ENCODE measurements around the gene TRMT2A. TPM values are rescaled to one million over a fixed set of nuclear protein-coding genes. Genes with fewer than 3 reads are reported as not detected.

The TRMT2A gene
- total RNA-seq, 1 donor from 2014 or later = 161 TPM

DNA sequence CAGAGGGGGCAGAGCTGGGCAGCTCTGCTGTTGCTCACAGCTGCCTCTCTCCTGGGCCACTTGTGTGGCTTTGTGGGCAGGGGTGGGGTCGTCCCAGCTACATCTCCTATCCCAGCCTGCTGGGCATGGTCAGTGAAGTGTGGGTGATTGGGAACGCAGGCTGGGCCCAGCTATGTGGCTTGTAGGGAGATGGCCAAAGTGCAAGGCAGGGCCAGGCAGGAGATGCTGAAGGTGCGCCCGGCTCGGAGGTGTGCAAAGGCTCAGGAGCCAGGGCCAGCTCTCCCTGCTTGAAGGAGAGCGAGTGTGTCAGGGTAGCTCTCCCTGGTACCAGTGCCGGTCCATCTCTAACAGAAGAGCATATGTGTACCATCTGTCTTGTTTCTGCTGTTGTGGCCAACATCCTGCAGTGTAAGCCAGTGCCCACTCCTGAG lies 9.5 kb downstream of the TRMT2A start:
- Histone ChIP-seq H3K4me1 (no peaks in the 10 kb centered on the region), H3K27ac (no peak overlapping the region), H3K4me3 (no peak overlapping the region), H3K27me3 (no peaks in the 10 kb centered on the region), H3K9me3 (no peaks in the 10 kb centered on the region), H3K36me3 (peaks cover 74 to 78% of the 10 kb centered on the region in 2 donors)
- TF ChIP-seq, protein P1, sequence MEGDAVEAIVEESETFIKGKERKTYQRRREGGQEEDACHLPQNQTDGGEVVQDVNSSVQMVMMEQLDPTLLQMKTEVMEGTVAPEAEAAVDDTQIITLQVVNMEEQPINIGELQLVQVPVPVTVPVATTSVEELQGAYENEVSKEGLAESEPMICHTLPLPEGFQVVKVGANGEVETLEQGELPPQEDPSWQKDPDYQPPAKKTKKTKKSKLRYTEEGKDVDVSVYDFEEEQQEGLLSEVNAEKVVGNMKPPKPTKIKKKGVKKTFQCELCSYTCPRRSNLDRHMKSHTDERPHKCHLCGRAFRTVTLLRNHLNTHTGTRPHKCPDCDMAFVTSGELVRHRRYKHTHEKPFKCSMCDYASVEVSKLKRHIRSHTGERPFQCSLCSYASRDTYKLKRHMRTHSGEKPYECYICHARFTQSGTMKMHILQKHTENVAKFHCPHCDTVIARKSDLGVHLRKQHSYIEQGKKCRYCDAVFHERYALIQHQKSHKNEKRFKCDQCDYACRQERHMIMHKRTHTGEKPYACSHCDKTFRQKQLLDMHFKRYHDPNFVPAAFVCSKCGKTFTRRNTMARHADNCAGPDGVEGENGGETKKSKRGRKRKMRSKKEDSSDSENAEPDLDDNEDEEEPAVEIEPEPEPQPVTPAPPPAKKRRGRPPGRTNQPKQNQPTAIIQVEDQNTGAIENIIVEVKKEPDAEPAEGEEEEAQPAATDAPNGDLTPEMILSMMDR (IDR thresholded peaks at IDR 0.05) = no peak
- intact Hi-C loops (cut with DNase I) = no loop called here
- no peak for DNase-seq (ENCODE audit: low spot score in 2 of 2)

DNA sequence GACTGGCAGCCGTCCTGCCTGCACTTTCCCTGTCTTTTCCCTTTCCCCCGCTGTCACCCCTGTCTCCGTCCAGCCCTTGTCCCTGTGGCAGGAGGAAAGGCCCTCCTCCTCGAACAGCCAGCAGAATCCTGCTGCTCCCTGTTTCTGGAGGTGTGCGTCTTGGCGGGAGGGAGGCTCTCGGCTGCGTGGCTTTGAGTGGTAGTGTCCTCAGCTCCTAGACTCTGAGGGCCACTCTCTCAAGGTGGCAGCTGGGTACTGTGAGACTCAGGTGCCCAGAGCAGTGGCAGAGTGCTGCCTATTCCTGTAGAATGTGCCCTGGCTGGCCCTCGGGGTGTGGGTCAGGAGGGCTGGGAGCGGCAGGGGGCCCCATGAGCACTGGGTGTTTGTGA lies 10.2 kb downstream of the TRMT2A start:
- no peak for DNase-seq (ENCODE audit: low spot score in 2 of 2)
- TF ChIP-seq, protein P1 (IDR thresholded peaks at IDR 0.05) = no peak
- Histone ChIP-seq H3K9me3 (no peaks in the 10 kb centered on the region), H3K4me3 (no peak overlapping the region), H3K27me3 (no peaks in the 10 kb centered on the region), H3K27ac (no peak overlapping the region), H3K4me1 (no peaks in the 10 kb centered on the region), H3K36me3 (peaks cover 71 to 78% of the 10 kb centered on the region in 2 donors)
- intact Hi-C loops (cut with DNase I) = no loop called here

DNA sequence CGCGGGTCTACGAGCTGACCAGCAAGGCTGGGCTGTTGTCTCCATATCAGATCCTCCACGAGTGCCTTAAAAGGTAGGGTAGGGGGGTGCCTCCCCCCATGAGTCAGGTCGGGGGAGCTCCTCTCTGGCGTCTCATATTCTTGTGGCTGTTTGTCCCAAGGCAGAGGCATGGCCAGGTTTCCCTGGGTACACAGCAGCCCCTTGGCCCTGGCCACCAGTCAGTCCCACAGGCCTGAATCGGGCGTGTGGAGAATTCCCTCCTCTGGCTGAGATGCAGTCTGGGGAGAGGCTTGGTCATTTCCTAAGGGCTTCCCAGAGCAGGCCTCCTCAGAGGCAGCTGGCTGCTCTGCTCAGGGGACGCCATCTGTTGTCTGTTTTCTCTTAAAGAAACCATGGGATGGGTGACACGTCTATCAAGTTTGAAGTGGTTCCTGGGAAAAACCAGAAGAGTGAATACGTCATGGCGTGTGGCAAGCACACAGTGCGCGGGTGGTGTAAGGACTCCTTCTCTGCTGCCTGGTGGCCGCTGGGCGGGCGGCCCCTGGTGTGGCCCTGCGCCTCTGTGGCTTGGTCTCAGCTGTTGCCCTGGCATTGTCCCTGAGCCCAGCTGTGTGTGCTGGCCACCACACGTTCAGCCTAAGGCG lies 10.7 kb downstream of the TRMT2A start:
- Histone ChIP-seq H3K4me3 (no peak overlapping the region), H3K4me1 (no peaks in the 10 kb centered on the region), H3K36me3 (peaks cover 69 to 75% of the 10 kb centered on the region in 2 donors), H3K9me3 (no peaks in the 10 kb centered on the region), H3K27ac (no peak overlapping the region), H3K27me3 (no peaks in the 10 kb centered on the region)
- intact Hi-C loops (cut with DNase I) = no loop called here
- TF ChIP-seq, protein P1 (IDR thresholded peaks at IDR 0.05) = no peak
- DNase-seq (ENCODE audit: low spot score in 2 of 2) = no peak

DNA sequence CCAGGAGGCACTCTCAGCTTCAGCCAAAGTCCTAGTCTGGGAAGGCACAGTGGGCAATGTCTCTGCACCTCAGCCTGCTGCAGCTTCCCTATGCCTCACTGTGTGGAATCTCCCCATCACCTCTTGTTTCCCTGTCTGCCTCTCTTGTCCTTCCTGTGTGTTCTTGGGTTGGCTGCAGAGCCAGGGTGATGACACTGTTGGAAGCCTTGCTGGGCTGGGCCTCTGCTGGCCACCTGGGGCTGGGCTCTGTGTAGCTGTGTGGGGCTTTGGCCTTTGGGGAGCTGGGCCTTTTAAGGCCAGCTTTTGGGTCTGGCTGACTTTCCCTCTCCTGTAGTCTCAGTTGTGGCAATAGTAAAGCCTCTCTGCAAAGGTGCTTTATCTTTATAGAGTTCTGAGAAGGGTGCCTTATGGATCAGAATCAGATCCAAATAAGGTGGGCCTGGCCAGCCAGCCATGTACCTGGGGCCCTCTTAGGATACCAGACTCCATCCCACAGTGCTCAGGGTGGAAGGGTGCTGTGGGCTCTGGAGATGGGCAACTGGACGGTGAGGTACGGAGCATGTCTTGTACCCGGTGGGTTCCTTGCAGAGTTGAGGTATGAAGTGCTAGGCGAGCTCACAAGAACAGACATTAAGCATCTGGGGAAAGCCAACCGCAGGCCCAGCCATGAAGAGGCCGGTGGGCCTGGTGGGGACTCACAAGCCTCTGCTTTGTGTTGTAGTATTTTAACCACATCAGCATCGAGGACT lies 11.4 kb downstream of the TRMT2A start:
- Histone ChIP-seq H3K9me3 (no peaks in the 10 kb centered on the region), H3K4me3 (no peak overlapping the region), H3K36me3 (peaks cover 68 to 75% of the 10 kb centered on the region in 2 donors), H3K27ac (no peak overlapping the region), H3K4me1 (no peaks in the 10 kb centered on the region), H3K27me3 (no peaks in the 10 kb centered on the region)
- intact Hi-C loops (cut with DNase I) = no loop called here
- TF ChIP-seq, protein P1 (IDR thresholded peaks at IDR 0.05) = no peak
- no peak for DNase-seq (ENCODE audit: low spot score in 2 of 2)

DNA sequence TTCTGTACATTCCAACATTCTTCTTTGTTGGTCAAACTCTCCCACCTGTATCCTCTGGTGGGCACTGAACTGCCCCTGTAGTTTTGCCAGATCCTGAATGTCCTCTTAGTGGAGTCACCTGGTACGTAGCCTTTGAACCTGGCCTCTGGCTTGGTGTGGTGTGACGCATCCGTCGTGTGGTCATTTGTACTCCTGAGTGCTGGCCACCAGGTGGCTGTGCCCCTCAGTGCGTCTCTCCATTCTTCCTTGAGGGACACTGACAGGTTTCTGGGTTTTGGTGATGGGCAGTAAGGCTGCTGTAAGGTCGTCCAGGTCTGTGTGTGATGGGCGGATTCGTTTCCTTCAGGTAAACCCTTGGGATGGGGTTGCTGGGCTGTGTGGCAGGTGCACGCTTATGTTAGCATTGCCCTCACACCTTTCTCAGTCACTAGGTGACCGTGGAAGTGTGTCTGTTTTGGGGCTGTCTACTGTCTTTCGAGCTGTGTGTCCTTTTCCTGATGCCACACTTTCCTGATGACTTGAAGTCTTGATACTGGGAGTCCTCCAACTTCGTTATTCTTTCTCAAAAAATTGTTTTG lies 14.7 kb downstream of the TRMT2A start:
- intact Hi-C loops (cut with DNase I) = no loop called here
- Histone ChIP-seq H3K27ac (no peak overlapping the region), H3K4me3 (no peak overlapping the region), H3K27me3 (no peaks in the 10 kb centered on the region), H3K4me1 (no peaks in the 10 kb centered on the region), H3K36me3 (peaks cover 59 to 72% of the 10 kb centered on the region in 2 donors), H3K9me3 (no peaks in the 10 kb centered on the region)
- TF ChIP-seq, protein P1 (IDR thresholded peaks at IDR 0.05) = no peak
- no peak for DNase-seq (ENCODE audit: low spot score in 2 of 2)

All from ascending aorta (tissue), 2 donors.